DLD1 (cell line): ENCODE results near the gene CAMTA1.
"Not testable (repeated sequence)": the region's sequence is repeated elsewhere in the genome, so short reads cannot be mapped to it uniquely, and the experiment has no call there.

ENCODE experiments used
- in situ Hi-C: cut with HindIII; loops from 2 replicates; pipeline ENCODE4 v1.10.0; 2017; ENCODE audit warnings: low sequenced_read_pairs

CAMTA1 gene

GRCh38 chr1:6835139-6835538, 49.9 kb downstream of the CAMTA1 start:
- in situ Hi-C loops, result no loop called here

- in situ Hi-C loops, result no loop called here
Observed at GRCh38 chr1:6842301-6842700, 57.0 kb downstream of the CAMTA1 start.

- in situ Hi-C loops, result not testable (repeated sequence)
Observed at GRCh38 chr1:6845786-6846185, 60.5 kb downstream of the CAMTA1 start.

- in situ Hi-C loops, result no loop called here
Observed at GRCh38 chr1:6848816-6849215, 63.6 kb downstream of the CAMTA1 start.

- in situ Hi-C loops, result no loop called here
Observed at GRCh38 chr1:6850537-6850936, 65.3 kb downstream of the CAMTA1 start.

GRCh38 chr1:6852136-6852890, 67.1 kb downstream of the CAMTA1 start:
- in situ Hi-C loops, result no loop called here

- in situ Hi-C loops, result no loop called here
Observed at GRCh38 chr1:6854166-6854565, 68.9 kb downstream of the CAMTA1 start.

GRCh38 chr1:6857831-6858230, 72.6 kb downstream of the CAMTA1 start:
- in situ Hi-C loops, result no loop called here

GRCh38 chr1:6858596-6858995, 73.3 kb downstream of the CAMTA1 start:
- in situ Hi-C loops, result no loop called here

- in situ Hi-C loops, result no loop called here
Observed at GRCh38 chr1:6859415-6860343, 74.4 kb downstream of the CAMTA1 start.

GRCh38 chr1:6860401-6860800, 75.1 kb downstream of the CAMTA1 start:
- in situ Hi-C loops, result no loop called here

GRCh38 chr1:6861075-6861724, 75.9 kb downstream of the CAMTA1 start:
- in situ Hi-C loops, result no loop called here

GRCh38 chr1:6862906-6863305, 77.7 kb downstream of the CAMTA1 start:
- in situ Hi-C loops, result no loop called here

- in situ Hi-C loops, result no loop called here
Observed at GRCh38 chr1:6864166-6864565, 78.9 kb downstream of the CAMTA1 start.

- in situ Hi-C loops, result no loop called here
Observed at GRCh38 chr1:6866825-6867224, 81.6 kb downstream of the CAMTA1 start.

GRCh38 chr1:6867321-6867720, 82.1 kb downstream of the CAMTA1 start:
- in situ Hi-C loops, result no loop called here

- in situ Hi-C loops, result no loop called here
Observed at GRCh38 chr1:6867729-6868659, 82.7 kb downstream of the CAMTA1 start.

- in situ Hi-C loops, result no loop called here
Observed at GRCh38 chr1:6868660-6869380, 83.6 kb downstream of the CAMTA1 start.

- in situ Hi-C loops, result no loop called here
Observed at GRCh38 chr1:6869545-6869944, 84.3 kb downstream of the CAMTA1 start.

GRCh38 chr1:6870086-6870485, 84.8 kb downstream of the CAMTA1 start:
- in situ Hi-C loops, result no loop called here
